Measurements from ENCODE around the gene SCAP. TPM values are rescaled to one million over a fixed set of nuclear protein-coding genes. Genes with fewer than 3 reads are reported as not detected.
A peak's percentile ranks its signal among the peaks of the same experiment; 100 is the strongest.

SCAP gene
- total RNA-seq, 1 experiment from 2014 or later: 104 TPM

- Histone ChIP-seq H3K36me3 (replicated peaks; ENCODE audit: control insufficient read depth, insufficient read depth, low read length) (peaks cover 20% of the 10 kb centered on the region), H3K4me3 (ENCODE audit: insufficient read depth, low read depth, low read length) (no peak overlapping the region), H3K27me3 (ENCODE audit: control insufficient read depth, insufficient read depth, low read length) (no peaks in the 10 kb centered on the region)
- DNase-seq: no peak
These were observed 44.5 kb downstream of the SCAP start for GRCh38 chr3:47431225-47431624.

- no peak overlapping the region for H3K4me3 ChIP-seq (ENCODE audit: insufficient read depth, low read depth, low read length)
- H3K36me3 ChIP-seq (replicated peaks; ENCODE audit: control insufficient read depth, insufficient read depth, low read length): peaks cover 21% of the 10 kb centered on the region
- no peak for DNase-seq
- no peaks in the 10 kb centered on the region for H3K27me3 ChIP-seq (ENCODE audit: control insufficient read depth, insufficient read depth, low read length)
These were observed 45.1 kb downstream of the SCAP start for GRCh38 chr3:47430606-47431005.

DNA sequence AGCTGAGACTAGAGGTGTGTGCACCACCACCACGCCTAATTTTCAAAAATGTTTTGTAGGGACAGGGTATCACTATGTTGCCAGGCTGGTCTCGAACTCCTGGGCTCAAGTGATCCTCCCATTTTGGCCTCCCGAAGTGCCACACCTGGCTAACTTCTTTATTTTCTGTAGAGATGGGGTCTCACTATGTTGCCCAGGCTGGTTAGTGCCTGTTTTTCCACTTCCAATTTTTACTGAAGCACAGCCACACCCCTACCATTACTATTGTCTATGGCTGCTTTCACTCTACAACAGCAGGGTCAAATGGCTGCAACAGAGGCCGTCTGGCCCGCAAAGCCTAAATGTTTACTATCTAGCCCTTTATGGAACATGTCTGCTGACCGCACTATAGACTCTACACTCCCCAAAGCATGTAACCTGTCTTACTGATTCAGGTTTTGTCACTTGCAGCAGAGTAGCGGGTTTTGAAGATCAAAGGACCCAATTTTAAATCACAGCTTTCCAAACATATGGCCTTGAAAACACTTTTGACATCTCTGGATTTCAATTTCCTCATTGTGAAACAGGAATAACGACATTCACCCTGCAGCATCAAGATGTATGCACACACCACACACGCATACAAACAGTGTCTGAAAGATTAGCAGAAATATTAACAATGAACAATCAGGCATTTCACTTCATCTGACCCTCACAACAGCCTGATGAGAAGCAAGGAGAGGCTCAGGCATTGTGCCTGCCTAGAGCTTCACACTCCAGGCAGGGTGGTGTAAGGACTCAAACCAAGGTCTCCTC, 46.1 kb downstream of the SCAP start:
- DNase-seq: no peak
- Histone ChIP-seq H3K27me3 (ENCODE audit: control insufficient read depth, insufficient read depth, low read length) (no peaks in the 10 kb centered on the region), H3K4me3 (ENCODE audit: insufficient read depth, low read depth, low read length) (no peak overlapping the region), H3K36me3 (replicated peaks; ENCODE audit: control insufficient read depth, insufficient read depth, low read length) (peaks cover 19% of the 10 kb centered on the region)

DNA sequence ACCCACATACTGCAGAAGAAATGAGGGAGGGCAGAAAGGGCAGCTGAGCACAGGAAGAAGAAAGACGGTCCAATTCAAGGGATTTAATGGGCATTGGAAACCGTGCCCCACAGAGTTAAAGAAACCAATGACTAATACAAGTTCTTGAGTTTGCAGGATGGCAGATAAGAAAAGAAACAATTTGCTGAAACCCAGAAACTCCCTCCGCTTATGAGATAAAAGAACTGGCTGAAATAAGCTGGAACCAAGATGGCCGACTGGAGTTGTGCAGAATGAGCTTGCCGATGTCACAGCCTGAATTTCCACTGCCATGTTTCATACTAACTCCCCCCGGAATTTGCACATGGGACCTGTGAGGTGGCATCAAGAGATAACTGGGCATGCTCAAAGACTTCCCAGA, 47.1 kb downstream of the SCAP start:
- peaks cover 13% of the 10 kb centered on the region for H3K36me3 ChIP-seq (replicated peaks; ENCODE audit: control insufficient read depth, insufficient read depth, low read length)
- H3K27me3 ChIP-seq (ENCODE audit: control insufficient read depth, insufficient read depth, low read length): no peaks in the 10 kb centered on the region
- DNase-seq: no peak
- no peak overlapping the region for H3K4me3 ChIP-seq (ENCODE audit: insufficient read depth, low read depth, low read length)

GRCh38 chr3:47427866-47428265, 47.9 kb downstream of the SCAP start:
- no peak overlapping the region for H3K4me3 ChIP-seq (ENCODE audit: insufficient read depth, low read depth, low read length)
- H3K27me3 ChIP-seq (ENCODE audit: control insufficient read depth, insufficient read depth, low read length): no peaks in the 10 kb centered on the region
- peaks cover 13% of the 10 kb centered on the region for H3K36me3 ChIP-seq (replicated peaks; ENCODE audit: control insufficient read depth, insufficient read depth, low read length)
- DNase-seq: no peak

DNA sequence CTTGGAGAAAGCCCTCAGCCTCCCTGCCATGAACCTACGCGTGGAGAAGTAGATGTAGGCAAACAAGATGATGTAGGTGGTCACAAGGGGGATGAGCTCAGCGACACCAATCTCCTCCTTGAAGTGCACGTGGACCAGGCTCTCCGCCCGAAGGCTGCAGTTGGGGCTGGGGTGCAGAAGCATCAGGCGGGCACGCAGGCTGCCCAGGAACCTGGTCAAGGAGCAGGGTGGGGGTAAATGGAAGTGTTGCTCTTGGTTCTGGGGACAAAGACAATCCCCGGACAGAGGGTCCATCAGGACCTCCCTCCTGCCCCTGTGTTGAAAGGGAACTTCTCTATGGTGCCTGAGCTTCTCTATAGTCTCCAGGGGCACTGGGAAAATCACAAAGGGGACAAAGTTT, 49.8 kb downstream of the SCAP start:
- DNase-seq: no peak
- Histone ChIP-seq H3K36me3 (replicated peaks; ENCODE audit: control insufficient read depth, insufficient read depth, low read length) (peaks cover 13% of the 10 kb centered on the region), H3K4me3 (ENCODE audit: insufficient read depth, low read depth, low read length) (no peak overlapping the region), H3K27me3 (ENCODE audit: control insufficient read depth, insufficient read depth, low read length) (no peaks in the 10 kb centered on the region)

GRCh38 chr3:47425383-47425778, 50.4 kb downstream of the SCAP start:
- no peak for DNase-seq
- H3K4me3 ChIP-seq (ENCODE audit: insufficient read depth, low read depth, low read length): no peak overlapping the region
- H3K27me3 ChIP-seq (ENCODE audit: control insufficient read depth, insufficient read depth, low read length): no peaks in the 10 kb centered on the region
- H3K36me3 ChIP-seq (replicated peaks; ENCODE audit: control insufficient read depth, insufficient read depth, low read length): peaks cover 11% of the 10 kb centered on the region

GRCh38 chr3:47424434-47425382, 51.0 kb downstream of the SCAP start:
- Histone ChIP-seq H3K27me3 (ENCODE audit: control insufficient read depth, insufficient read depth, low read length) (no peaks in the 10 kb centered on the region), H3K4me3 (ENCODE audit: insufficient read depth, low read depth, low read length) (no peak overlapping the region), H3K36me3 (replicated peaks; ENCODE audit: control insufficient read depth, insufficient read depth, low read length) (peaks cover 14% of the 10 kb centered on the region)
- no peak for DNase-seq

DNA sequence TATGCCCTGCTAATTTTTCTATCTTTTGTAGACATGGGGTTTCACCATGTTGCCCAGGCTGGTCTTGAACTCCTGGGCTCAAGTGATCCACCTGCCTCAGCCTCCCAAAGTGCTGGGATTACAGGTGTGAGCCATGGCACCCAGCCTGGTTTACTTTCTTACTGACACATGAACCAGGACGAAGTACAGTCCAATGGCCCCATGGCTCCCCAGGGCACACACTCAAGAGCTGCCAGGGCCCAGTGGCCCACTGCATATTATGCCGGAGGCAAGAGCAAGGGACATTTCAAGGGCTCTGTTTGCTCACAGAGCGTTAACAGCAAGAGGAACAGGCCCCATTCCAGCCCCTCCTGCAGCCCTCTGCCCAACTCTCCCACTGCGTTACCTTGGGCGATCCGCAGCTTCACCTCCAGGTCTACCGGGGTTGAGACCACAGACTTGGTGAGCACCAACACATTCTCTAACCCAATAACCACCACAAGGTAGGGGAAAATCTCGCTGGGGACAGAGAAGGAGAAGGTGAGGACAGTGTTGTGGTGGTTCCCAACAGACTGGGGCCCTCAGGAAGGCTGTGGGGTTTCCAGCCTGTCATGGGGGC, 52.1 kb downstream of the SCAP start:
- Histone ChIP-seq H3K36me3 (replicated peaks; ENCODE audit: control insufficient read depth, insufficient read depth, low read length) (peaks cover 22% of the 10 kb centered on the region), H3K4me3 (ENCODE audit: insufficient read depth, low read depth, low read length) (no peak overlapping the region), H3K27me3 (ENCODE audit: control insufficient read depth, insufficient read depth, low read length) (no peaks in the 10 kb centered on the region)
- DNase-seq: no peak

DNA sequence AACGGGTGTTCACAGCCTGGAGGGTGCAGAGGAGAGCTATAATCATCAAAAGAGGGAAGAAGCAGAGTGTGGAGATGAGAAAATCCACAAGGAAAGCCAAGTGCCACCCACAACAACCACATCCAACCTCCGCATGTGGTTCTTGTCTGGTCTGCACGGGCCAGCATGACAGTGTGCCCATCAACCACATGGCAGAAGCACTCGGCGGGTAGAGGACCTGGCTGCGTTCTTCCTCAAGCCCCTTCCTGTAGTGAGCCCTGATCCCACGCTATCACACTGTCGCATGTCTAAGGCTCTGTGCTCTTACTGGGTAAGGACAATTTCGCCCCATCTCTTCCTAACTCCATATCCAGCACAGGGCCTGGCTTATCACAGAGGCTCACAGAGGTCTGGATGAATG, 53.0 kb downstream of the SCAP start:
- no peak for DNase-seq
- H3K36me3 ChIP-seq (replicated peaks; ENCODE audit: control insufficient read depth, insufficient read depth, low read length): peaks cover 20% of the 10 kb centered on the region
- H3K27me3 ChIP-seq (ENCODE audit: control insufficient read depth, insufficient read depth, low read length): no peaks in the 10 kb centered on the region
- no peak overlapping the region for H3K4me3 ChIP-seq (ENCODE audit: insufficient read depth, low read depth, low read length)

DNA sequence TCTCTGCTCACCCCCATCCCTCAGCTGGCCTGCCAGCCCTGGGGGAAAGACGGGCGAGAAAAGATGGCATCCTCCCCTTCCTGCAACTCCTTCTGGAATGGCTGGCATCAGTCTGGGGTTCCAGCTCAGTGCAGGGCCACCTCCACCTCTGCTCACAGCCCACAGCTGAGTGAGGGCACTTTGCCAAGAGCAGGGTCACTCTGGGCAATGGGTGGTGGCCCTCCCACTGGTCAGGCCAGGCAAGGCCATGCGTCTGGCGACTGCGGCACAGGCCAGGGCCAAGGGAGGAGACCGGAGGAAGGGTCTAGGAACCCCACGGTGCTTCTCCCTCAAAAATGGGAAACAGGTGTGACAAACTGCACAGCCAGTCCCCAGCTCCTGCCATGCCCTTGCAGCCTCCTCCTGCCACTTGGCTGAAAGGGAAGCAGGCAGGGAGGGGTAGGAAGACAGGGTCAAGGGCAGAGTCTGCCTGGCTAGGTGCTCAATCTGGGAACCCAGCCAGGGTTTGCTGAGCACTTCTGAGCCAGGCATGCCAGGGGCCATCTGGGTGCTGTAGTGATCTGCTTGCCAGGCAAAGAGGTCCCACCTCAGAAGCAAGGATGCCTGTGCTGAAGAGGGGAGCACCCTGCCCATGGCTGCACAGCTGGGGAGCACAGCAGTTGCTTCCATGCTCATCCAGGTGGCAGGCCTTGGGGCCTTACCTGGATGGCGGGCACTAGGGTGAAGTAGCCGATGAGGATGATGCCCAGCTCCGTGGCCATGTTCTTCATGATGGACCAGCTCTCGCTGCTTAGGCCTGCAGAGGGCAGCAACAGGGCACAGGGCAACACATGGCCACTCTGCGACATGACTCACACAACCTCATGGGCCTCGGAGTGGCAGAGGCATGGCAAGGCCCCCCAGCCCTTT, 53.7 kb downstream of the SCAP start:
- H3K27me3 ChIP-seq (ENCODE audit: control insufficient read depth, insufficient read depth, low read length): no peaks in the 10 kb centered on the region
- peak; percentile 75 for DNase-seq
- peaks cover 18% of the 10 kb centered on the region for H3K36me3 ChIP-seq (replicated peaks; ENCODE audit: control insufficient read depth, insufficient read depth, low read length)
- H3K4me3 ChIP-seq (ENCODE audit: insufficient read depth, low read depth, low read length): no peak overlapping the region

DNA sequence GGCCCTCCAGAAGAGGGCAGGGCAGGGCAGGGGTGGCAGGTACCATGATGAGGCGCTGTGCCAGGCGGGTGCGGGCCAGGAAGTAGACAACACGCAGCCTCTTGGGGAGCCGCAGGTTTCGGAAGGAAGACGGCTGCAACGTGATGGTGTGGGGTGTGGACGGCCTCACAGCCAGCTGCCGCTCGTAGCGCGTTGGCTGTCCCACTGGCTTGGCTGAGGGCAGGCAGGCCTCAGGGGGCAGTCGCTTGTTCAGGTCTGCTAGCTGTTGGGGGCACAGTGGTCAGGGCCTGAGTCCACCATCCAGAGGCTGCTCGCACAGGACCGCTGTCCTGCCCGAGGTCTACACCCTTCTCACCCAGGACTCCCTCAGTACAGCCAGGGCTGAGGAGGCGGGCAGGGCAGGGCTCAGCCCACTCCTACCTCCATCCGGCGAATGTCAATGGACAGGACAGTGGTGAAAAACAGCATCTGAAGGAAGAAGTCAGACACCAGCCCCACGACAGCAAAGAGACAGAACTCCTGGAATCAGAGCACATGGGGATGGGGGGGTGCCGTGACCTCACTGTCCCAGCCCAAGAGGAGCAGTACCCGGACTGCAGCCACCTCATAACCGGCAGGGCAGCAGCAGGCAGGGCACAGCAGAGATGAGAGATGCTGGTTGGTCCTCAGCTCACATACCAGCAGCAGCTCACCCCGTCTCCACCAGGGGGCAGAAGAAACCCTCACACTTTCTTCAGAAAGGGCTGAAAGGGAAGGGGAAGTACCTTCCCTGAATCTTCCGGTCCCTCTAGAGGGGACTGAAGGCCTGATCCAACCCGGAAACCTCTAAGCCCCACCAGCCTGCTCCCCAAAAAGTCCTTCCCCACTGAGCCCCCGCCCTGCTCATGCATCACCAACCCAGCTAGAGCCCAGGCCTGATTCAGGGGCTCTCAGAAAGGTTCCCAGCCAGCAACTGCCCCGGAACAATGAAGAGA, 54.9 kb downstream of the SCAP start:
- Histone ChIP-seq H3K4me3 (ENCODE audit: insufficient read depth, low read depth, low read length) (no peak overlapping the region), H3K27me3 (ENCODE audit: control insufficient read depth, insufficient read depth, low read length) (no peaks in the 10 kb centered on the region), H3K36me3 (replicated peaks; ENCODE audit: control insufficient read depth, insufficient read depth, low read length) (peaks cover 15% of the 10 kb centered on the region)
- DNase-seq: peak; percentile 96

DNA sequence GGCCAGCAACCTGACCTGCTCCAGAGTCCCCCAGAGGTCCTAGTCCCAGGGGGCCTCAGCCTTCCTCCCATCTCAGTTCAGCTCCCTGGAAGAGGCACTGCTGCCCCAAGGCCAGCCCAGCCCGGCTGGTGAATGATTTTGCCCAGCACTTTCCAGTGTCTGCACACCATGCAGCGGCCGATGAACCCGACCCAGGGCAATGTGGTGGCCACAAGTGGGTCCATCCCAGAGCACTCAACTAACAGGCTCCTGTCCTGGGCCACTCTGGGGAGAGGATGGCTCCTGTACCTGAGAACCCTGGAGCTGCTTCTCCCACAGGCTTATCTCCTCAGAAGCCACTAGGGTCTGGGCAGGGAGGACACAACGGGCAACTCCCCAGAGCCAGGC, 55.7 kb downstream of the SCAP start:
- Histone ChIP-seq H3K4me3 (ENCODE audit: insufficient read depth, low read depth, low read length) (no peak overlapping the region), H3K36me3 (replicated peaks; ENCODE audit: control insufficient read depth, insufficient read depth, low read length) (peaks cover 15% of the 10 kb centered on the region), H3K27me3 (ENCODE audit: control insufficient read depth, insufficient read depth, low read length) (no peaks in the 10 kb centered on the region)
- no peak for DNase-seq

Data from H7 (cell line).